Measurements from ENCODE around the gene SPRR4. TPM values are rescaled to one million over a fixed set of nuclear protein-coding genes. Genes with fewer than 3 reads are reported as not detected.

SPRR4 gene
- total and polyA plus RNA-seq, 12 donors, result not detected

DNA sequence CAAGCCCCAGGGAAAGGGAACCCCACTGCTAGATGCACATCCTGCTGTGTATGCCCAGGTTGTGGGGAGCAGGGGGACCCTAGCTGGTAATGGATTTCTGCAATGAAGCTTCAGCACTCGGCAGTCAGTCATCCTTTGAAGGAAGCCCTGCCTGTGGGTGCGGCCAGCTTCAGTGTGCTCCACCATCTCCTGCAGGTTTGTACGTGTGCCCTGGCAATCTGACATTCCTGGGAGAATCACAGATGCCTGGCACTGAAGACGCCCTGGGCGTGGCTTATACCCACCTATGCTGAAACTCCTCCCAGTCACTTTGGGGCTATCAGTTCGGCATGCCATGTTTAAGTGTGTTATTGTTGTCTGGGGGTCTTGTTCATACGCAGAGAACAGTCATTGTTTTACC is 16.7 kb upstream of the SPRR4 start:
- 72 to 75% methylated on average over 7 of the region's 7 CpGs for WGBS, 2 donors
- DNase-seq (no peak), ATAC-seq (no peak)
- Histone ChIP-seq H3K36me3 (no peaks in the 10 kb centered on the region), H3K4me1 (no peaks in the 10 kb centered on the region), H3K27ac (no peak overlapping the region), H3K4me3 (no peak overlapping the region), H3K9me3 (no peaks in the 10 kb centered on the region), H3K27me3 (peaks cover 0 to 3% (median 0%) of the 10 kb centered on the region in 7 donors)
- no peak for TF ChIP-seq CTCF (IDR thresholded peaks at IDR 0.05)
- intact Hi-C loops (cut with DNase I), result no loop called here

GRCh38 chr1:152954436-152954835 is 16.0 kb upstream of the SPRR4 start:
- intact Hi-C loops (cut with DNase I), result no loop called here
- WGBS, 2 donors, result 76 to 83% methylated on average over 6 of the region's 6 CpGs
- ATAC-seq, result no peak

GRCh38 chr1:152957561-152957960 is 12.9 kb upstream of the SPRR4 start:
- ATAC-seq (no peak), DNase-seq (no peak)
- no peak overlapping the region for H3K27ac ChIP-seq
- TF ChIP-seq CTCF (IDR thresholded peaks at IDR 0.05), result no peak
- WGBS, 2 donors, result 75 to 84% methylated on average over 3 of the region's 3 CpGs
- H3K9me3 ChIP-seq, result peaks cover 0 to 2% (median 0%) of the 10 kb centered on the region in 11 donors
- H3K27me3 ChIP-seq, result peaks cover 0 to 3% (median 0%) of the 10 kb centered on the region in 7 donors
- no peaks in the 10 kb centered on the region for H3K36me3 ChIP-seq
- H3K4me3 ChIP-seq, result no peak overlapping the region
- intact Hi-C loops (cut with DNase I), result no loop called here
- H3K4me1 ChIP-seq, result no peaks in the 10 kb centered on the region

More at GRCh38 chr1:152954436-152954835, 16.0 kb upstream of the SPRR4 start:
- H3K27me3 ChIP-seq, result peaks cover 0 to 3% (median 0%) of the 10 kb centered on the region in 7 donors
- no peaks in the 10 kb centered on the region for H3K9me3 ChIP-seq
- no peaks in the 10 kb centered on the region for H3K4me1 ChIP-seq
- DNase-seq, result no peak
- no peak for TF ChIP-seq CTCF (IDR thresholded peaks at IDR 0.05)
- H3K27ac ChIP-seq, result no peak overlapping the region
- no peak overlapping the region for H3K4me3 ChIP-seq
- no peaks in the 10 kb centered on the region for H3K36me3 ChIP-seq

DNA sequence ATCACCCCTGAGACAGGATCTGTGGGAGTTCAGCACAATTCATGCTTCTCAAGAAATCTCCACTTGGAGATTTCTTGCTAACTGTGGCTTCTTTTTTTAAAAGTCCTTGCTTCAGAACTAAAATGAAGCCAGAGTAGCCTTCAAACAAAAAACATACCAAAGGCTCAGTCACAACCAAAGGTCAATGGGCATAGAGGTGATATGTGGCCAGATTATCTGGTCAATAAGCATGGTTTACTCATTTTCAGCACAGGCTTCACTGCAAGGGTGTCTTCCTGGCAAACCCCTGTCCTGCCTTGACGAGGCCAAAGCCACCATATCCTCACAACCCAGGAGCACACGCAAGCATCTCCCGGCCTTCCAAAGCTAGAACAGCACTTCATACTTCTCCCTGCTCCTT is 11.2 kb upstream of the SPRR4 start:
- H3K4me1 ChIP-seq, result no peaks in the 10 kb centered on the region
- ATAC-seq, result no peak
- 75 to 76% methylated on average over 3 of the region's 3 CpGs for WGBS, 2 donors

More for the DNA sequence above, 11.2 kb upstream of the SPRR4 start:
- TF ChIP-seq CTCF (IDR thresholded peaks at IDR 0.05), result no peak
- intact Hi-C loops (cut with DNase I), result no loop called here
- Histone ChIP-seq H3K4me3 (no peak overlapping the region), H3K9me3 (peaks cover 0 to 2% (median 0%) of the 10 kb centered on the region in 11 donors), H3K27me3 (no peaks in the 10 kb centered on the region), H3K27ac (no peak overlapping the region), H3K36me3 (no peaks in the 10 kb centered on the region)
- no peak for DNase-seq

Measured in heart right ventricle (tissue), 16 donors.